ENCODE data around the gene ACBD6.

The ACBD6 gene

GRCh38 chr1:180267761-180268555 lies 234.4 kb downstream of the ACBD6 start:
- no peak for DNase-seq

- no peak for DNase-seq
Observed at GRCh38 chr1:180267211-180267561, 235.2 kb downstream of the ACBD6 start.

DNA sequence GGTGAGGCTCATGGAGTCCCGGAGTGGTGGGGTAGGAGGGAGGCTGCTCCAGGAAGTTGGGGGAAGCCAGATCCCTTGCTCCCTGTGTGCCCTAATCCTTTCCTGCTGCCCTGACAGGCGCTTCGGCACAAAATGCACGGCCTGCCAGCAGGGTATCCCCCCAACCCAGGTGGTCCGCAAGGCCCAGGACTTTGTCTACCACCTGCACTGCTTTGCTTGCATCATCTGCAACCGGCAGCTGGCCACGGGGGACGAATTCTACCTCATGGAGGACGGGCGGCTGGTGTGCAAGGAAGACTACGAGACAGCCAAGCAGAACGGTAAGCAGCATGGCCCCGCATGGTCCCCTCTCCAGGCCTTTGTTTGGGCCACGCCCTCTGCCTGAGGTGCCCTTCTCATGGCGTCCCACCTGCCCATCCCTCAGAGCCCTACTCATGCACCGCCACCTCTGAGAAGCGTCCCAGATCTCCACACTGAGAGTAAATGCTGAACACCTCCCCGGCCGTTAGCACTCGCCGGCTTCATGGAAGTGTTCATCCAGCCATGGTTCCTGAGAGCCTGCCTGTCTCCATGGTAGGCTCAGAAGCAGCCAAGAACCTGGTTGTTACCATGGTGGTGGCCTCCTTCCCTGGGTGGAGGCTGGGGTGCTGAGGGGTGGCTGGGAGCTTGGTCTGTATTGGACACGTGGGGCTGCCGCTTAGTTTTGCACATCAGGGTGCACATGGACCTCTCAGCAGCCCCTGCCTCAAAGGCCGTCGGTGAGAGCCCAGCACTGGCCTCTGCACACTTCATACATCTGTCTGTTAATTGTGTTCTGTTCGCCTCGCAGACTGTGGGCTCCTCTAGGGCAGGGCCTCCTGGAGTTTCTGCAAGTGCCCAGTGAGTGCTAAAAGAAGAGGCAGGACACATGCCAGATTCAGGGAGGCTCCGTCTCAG lies 235.8 kb downstream of the ACBD6 start:
- DNase-seq, result no peak

DNA sequence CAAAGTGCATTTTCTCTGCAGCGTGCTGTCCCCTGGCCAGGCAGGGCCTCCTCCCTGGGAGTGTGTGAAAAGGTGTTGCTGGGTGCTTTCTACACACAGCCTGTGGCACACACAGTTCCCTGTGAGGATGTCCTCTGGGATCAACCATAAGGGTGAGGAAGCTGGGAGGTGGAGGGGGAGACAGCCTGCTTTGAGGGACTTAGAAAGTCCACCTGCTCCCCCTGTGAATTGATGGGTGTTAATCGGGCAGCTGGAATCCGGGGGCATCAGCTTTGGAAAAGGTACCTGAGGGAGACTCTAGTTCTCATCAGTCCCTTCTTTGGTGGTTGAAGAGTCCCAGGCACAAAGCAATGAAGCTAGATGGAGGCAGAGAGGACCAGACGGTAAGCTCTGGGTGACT lies 236.5 kb downstream of the ACBD6 start:
- no peak for DNase-seq

DNA sequence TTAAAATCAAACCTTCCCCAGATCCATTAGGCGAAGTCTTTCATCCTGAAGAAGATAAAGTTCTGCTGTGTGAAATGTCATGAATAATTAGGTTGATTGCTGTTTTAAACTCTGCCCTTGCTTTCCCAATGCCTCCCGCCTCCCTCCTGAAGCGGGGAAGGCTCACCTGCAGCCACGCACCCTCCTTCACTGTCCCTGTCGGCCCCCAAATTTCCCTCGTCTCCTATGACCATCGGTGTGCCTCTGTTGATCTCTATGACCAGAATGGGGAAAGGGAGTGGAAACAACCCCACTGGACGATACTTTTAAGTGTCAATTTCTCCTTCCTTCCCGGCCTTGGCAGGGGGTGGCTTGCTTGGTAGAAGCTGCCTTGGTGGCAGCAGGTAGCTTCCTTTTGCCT lies 237.2 kb downstream of the ACBD6 start:
- DNase-seq, result no peak

DNA sequence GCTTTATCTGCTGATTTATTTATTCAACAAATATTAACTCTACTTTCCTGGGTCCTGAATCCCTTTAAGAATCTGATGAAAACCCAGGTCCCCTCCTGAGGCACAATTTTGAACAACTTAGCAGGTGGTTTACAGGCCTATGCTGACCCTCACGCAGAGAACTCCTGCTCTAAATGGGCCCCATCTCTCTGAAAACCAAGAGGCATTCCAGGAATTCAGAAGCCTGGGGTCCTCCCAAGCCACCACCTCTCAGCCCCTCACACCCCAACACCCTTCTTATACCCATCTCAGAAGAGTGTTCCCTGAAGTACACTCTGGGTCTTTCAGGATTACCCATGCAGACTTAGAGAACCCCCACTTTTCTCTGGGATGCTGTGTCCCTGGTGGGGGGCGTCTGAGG lies 237.8 kb downstream of the ACBD6 start:
- no peak for DNase-seq

DNA sequence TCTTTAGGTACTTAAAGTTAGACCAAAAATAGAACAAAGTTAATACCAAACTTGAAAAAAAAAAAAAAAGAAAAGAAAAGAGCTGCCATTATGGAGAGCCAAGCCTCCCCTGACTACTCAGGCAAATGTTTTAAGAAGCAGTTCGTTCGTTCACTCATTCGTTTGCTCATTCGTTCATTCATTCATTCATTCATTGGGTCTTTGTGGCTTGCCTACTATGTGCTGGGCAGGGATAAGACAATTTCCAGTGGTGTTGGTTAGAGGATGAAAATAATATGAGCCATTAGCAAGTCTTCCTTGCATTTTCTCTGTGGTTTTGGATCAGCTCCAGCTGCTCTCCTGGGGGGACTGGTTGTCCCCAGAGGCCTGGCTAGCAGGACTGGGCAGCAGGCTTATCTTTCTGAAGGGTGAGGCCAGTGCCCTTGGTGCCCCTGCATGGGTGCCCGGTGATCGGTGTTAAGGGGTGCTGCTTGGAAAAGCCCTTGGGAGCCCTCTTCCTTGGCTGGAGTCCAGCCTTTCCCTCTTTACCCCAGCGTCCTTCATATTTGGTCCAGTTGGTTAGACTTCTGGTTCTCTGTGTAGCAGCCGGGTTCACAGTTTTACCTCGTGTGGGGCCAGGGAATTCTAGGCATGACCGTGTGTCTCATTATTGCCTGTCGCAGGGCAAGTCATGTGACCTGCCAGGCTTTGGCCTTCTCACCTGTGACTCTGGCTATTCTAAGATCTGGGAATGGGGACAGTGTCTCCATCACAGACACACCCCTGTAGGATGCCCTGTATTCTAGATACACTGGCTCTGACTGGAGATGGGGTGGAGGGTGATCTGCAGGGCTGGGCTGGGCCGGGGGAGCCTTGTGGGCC lies 239.5 kb downstream of the ACBD6 start:
- DNase-seq, result no peak

GRCh38 chr1:180261524-180262155 lies 240.7 kb downstream of the ACBD6 start:
- no peak for DNase-seq

DNA sequence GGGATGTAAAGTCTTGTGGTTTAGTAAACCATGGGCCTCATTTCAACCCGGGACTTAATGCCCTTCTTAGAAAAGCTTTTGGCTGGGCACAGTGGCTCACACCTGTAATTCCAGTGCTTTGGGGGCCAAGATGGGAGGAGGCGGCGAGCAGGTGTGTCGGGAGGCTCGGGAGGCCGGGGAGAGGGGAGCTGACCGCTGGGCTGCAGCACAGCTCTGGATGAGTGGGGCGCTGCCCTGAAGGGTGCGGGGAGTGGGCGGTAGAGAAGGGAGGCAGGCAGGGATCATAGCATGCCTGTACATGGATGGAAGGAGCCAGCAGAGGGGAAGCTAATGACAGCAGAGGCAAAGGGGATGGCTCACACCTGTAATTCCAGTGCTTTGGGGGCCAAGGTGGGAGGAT lies 241.3 kb downstream of the ACBD6 start:
- DNase-seq, result no peak

- DNase-seq, result no peak
Observed at GRCh38 chr1:180260541-180260940, 241.8 kb downstream of the ACBD6 start.

DNA sequence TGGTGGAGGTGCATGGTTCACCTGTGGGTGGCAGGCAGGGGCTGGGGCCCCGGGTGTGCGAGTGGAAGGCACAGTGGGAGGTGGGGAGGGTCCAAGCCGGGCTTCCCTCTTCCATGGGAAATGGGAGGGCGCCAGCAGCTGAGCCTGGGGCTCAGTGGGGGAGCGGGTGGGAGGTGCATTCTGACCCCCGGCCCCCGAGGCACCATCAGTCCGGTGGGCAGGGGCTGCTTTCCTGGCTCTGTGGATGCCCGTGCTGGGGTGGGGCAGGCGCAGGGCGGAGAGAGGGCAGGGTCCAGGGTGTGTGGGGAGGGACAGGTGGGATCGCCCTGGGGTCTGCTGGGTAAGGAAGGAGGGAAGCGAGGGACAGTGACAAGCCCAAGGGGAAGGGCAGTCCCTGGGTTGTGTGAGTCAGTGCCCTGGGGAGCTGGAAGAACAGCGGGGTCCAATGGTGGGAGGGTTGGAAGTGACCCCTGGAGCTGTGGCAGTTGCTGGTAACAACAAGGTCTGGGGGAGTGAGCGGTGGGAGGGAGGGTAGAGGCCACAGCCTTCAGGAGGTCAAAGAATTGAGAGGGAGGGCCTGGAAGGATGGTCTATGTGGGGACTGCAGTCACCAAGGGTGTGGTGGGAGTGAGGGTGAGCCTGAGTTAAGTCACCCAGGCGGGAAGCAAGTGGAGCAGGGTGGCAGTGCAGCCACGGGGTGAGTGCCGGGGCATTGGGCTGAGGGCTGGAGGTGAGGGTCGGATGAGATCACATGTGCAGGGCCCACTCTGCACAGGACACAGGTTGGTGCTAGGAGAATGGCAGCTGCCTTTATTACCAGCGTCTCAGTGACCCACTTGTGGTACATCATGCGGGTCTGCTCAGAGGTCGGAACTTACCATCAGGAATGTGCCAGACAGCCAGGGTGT lies 242.7 kb downstream of the ACBD6 start:
- no peak for DNase-seq

GRCh38 chr1:180258935-180259334 lies 243.4 kb downstream of the ACBD6 start:
- no peak for DNase-seq

DNA sequence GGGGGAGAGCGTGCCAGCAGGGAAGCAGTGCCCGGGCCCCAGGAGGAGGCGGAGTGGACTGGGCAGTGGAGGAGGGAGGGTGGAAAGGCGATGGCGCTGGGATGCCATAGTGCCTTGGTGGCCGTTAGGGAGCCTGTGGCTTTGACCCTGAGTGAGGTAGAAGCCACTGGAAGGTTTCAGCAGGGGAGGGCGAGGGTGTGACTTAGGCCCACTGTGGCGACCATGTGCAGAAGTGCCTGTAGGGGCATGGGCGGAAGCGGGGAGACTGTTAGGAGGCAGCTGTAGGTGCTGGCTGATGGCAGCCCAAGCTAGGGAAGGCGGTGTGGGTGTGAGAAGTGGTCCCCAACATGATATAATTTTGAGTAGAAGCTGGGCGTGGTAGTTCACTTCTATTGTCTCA lies 244.1 kb downstream of the ACBD6 start:
- DNase-seq, result no peak

DNA sequence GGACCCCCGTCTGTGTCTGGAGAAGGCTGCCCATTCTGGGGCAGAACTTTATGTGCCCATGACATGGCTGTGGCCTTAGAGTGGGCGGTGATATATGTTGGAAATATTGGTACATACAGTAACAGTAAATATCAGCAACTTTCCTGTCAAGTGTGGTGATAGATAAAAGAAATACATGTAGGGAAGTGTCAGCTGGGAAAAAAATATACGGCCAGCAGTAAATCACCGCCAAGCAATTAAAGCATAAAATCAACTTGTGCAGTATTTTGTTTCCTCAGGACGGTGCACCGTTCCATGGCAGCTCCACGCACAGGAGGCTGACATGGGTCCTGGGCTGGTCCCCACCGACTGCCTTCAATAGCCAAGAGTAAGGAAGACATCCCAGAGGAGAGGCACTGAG lies 244.9 kb downstream of the ACBD6 start:
- DNase-seq, result no peak

DNA sequence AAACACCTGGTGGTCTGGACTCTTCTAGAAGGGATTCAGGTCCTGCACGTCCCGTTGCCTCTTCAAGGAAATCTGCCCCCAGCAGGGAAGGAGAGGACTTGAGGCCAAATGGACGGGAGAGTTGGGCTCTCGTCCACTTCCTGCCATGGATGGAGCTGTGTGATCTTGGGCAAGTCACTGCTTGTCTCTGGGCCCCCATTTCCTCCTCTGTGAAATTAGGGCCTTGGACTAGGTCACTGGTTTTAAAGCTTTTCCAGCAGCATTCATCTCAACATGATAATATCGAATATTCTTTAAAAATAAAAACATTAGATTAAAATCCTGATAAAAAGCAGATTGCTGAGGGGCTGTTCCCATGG lies 245.4 kb downstream of the ACBD6 start:
- no peak for DNase-seq

- DNase-seq, result no peak
Observed at GRCh38 chr1:180256341-180257027, 245.9 kb downstream of the ACBD6 start.

- no peak for DNase-seq
Observed at GRCh38 chr1:180255536-180256340, 246.6 kb downstream of the ACBD6 start.

- no peak for DNase-seq
Observed at GRCh38 chr1:180254854-180255253, 247.5 kb downstream of the ACBD6 start.

- no peak for DNase-seq
Observed at GRCh38 chr1:180254496-180254819, 247.9 kb downstream of the ACBD6 start.
